HFF-Myc (cell line): ENCODE data around the gene LRP1-AS.

Source experiments
- DNase-seq: peaks from one replicate; pipeline ENCODE4 v3.0.0-alpha.2; 2011; ENCODE audit warnings: low read depth; ENCODE audit errors: extremely low read depth
- H3K4me3 ChIP-seq: replicated peaks from 2 replicates; pipeline ENCODE4 v1.5.1; 2011; ENCODE audit warnings: low read depth, mild to moderate bottlenecking, control low read depth, low read length
- TF ChIP-seq, protein P1 (sequence below): IDR thresholded peaks from 2 replicates; pipeline ENCODE4 v1.5.1; 2012; ENCODE audit warnings: mild to moderate bottlenecking, low read depth, low read length, control low read depth; ENCODE audit errors: missing control alignments

Gene LRP1-AS

DNA sequence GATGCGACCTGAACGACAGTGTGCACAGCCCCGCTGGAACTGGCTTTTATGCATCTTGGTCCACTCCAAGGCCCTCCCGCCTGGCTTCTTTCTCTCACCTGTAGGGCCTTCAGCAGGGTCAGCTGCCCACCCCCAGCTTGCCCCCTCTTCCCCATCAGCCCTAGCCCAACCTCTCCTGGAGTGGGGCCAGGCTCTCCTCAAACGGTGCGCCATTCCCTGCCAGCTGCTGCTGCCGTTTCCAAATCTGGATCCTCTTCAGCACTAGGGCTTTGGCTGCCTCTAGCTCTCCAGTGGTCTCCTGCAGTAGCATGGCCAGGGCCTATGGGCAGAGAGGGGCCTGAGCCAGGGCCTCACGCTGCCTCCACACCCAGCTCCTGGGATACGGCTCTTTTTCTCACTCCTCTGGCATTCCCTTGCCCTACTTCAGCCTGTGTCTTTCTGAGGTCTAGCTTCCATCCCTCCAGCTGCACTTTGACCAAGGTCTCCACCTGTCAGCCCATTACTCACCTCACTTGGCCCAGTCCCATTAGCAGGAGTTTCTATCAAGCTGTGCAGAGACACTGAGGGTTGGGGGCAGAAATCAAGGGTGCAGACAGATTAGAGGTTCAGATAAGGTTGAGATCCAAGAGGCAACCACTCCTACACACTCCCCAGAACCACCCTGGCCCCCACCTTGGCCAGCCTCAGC, 41.3 kb downstream of the LRP1-AS start:
- TF ChIP-seq, protein P1, sequence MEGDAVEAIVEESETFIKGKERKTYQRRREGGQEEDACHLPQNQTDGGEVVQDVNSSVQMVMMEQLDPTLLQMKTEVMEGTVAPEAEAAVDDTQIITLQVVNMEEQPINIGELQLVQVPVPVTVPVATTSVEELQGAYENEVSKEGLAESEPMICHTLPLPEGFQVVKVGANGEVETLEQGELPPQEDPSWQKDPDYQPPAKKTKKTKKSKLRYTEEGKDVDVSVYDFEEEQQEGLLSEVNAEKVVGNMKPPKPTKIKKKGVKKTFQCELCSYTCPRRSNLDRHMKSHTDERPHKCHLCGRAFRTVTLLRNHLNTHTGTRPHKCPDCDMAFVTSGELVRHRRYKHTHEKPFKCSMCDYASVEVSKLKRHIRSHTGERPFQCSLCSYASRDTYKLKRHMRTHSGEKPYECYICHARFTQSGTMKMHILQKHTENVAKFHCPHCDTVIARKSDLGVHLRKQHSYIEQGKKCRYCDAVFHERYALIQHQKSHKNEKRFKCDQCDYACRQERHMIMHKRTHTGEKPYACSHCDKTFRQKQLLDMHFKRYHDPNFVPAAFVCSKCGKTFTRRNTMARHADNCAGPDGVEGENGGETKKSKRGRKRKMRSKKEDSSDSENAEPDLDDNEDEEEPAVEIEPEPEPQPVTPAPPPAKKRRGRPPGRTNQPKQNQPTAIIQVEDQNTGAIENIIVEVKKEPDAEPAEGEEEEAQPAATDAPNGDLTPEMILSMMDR, result no peak
- DNase-seq, result no peak
- H3K4me3 ChIP-seq, result no peak overlapping the region

DNA sequence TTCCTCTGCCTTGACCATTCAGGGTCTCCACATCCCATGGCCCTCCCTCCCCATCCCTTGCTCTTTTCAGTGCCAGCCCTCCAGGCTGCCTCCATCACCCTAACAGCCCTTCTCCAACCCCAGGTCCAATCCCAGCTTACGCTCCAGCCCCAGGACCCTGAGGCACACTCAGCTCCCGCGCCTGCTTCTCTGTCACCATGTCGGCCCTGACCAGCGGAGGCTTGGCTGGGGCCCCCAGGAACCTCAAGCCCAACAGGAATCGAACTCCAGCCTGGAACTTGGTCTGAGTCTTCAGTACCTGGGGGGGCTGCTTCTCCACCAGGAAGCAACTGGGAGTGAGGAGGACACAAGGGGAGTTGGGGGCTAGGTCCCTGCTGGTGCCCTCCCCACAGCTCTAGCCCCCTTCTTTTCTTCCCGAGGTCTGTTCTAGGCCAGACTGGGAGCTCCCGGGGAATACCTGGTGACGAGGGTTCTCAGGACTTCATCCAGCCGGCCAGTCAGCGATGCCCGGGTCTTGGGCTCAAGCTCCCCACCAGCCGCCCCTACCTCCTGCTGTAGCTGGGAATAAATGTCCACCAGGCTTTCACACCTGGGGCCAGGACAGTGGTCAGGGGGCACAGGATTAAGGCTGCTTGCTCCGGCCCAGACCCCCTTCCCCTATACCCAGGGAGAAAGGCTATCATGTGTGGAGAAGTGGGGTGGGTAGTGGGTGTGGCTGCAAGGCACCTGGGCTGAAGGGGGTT, 42.2 kb downstream of the LRP1-AS start:
- TF ChIP-seq, protein P1, result no peak
- no peak for DNase-seq

DNA sequence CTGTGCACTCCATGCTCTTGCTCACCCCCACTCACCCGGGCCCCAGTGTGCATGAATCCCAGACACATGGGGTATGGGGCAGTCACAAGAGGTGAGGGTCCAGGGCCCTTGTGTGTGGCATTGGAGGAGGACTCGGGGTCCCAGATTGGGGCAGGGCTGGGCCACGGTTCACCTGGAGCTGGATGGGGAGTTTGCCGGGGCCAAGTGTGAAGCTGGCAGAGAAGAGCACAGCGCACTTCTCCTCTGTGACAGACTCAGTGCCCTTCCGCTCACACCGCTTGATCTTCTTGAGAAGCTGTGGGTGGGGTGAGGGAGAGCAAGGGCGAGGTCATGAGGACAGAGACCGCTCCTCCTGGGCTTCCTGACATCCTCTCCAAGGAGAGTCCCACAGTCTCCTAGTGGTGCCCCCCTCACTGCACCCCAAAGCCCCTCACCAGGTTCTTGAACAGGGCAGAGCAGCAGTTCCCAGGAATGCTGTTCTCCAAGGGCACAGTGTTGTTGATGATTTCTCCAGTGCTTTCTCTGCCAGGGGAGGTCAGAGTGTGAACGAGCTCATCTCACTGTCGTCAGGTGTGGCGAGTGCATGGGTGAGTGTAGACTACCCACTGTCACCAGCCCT, 43.0 kb downstream of the LRP1-AS start:
- H3K4me3 ChIP-seq, result no peak overlapping the region
- no peak for DNase-seq
- TF ChIP-seq, protein P1, result no peak

More for the DNA sequence above, 42.2 kb downstream of the LRP1-AS start:
- no peak overlapping the region for H3K4me3 ChIP-seq

DNA sequence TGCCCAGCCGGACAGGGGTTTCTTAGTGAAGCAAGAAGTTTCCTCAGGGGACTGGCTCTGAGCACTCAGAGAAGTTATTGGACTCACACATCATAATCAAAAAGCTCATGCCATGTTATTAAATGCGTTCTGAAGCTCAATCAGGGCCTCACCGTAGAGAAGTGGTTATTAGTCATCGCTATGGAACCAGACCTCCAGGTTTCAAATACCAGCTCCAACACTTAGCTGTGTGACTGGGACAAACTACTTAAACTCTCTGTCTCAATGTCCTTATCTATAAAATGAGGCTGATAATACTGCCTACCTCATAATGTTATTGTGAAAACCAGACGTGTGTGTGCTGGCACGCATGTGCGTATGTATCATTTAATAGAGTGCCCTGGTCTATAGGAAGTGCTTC, 43.6 kb downstream of the LRP1-AS start:
- DNase-seq, result no peak
- TF ChIP-seq, protein P1, result no peak
- H3K4me3 ChIP-seq, result no peak overlapping the region

DNA sequence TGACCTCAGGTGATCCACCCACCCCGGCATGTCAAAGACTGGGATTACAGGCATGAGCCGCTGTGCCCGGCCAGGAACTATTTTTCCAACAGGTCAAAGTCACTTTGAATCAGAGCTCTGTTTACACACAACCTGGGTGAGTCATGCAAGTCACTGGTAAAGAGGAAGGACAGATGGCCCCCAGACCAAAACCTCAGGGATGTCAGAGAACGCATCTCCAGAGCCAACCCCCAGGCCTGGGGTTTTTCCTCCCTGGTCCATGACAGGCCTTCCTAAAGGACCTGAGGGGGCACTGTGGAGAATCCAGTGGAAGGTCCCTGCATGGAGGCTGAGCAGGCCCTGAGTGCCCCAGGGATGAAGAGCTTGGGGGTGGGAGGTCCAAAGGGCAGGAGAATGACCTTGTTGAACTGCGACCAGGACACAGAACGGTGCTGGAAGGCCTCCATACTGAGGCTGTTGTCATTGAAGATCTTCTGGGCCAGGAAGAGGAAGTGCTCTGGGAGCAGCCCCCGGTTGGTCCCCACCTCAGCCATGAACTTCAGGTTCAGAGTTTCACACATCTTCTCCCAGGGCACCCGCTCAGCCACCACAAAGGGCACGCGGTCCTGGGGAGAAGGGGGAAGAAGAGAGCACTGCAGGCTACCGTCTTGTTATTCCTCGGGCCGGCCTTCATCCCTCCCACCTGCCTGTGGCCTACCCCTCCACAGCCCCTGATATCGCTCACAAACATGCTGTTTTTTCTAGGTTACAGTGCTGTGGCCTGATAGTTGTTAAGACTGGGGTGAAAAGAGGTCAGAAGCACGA, 45.3 kb downstream of the LRP1-AS start:
- no peak for DNase-seq
- TF ChIP-seq, protein P1, result no peak
- no peak overlapping the region for H3K4me3 ChIP-seq

DNA sequence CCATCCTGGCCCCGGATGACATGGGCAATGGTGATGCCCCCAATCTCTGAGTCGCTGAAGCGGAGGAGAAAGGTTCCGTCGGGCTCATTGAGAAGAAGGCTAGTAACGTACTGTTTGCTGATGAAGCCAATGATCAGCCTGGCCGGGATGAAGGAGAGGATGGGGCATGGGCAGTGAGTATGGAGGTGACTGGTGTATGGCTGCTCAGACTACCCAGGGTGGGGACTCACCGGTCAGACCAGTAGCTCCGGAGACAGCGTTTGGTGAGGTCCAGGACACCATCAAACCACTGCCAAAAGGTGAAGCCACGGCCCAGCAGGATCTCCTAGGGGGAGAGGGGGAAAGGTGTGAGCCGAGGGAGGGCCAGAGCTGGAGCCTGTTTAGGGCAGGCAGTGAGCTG, 47.7 kb downstream of the LRP1-AS start:
- no peak overlapping the region for H3K4me3 ChIP-seq
- no peak for DNase-seq
- TF ChIP-seq, protein P1, result no peak
